HCT116 (cell line): ENCODE measurements around the gene MPZ.
"Not testable (repeated sequence)": the region's sequence is repeated elsewhere in the genome, so short reads cannot be mapped to it uniquely, and the experiment has no call there.

ENCODE experiments used
- ELF1 ChIP-seq: IDR thresholded peaks from 2 replicates; pipeline ENCODE4 v1.6.1; 2012; ENCODE audit warnings: low read depth, borderline replicate concordance
- TF ChIP-seq, protein P1 (sequence below), 3 experiments: fragments of 200-600 bp in 1 of 3; sonication (generic) in 1 of 3; IDR thresholded peaks in 2 of 3; conservative IDR thresholded peaks in 1 of 3; 2 replicates each; pipeline ENCODE4 v1.5.1; 2012 to 2017; ENCODE audit warnings: low read depth in 2 of 3, low read length in 2 of 3, antibody characterized with exemption in 1 of 3, borderline replicate concordance in 1 of 3, control low read depth in 1 of 3, mild to moderate bottlenecking in 1 of 3, mixed read lengths in 1 of 3, mixed run types in 1 of 3, moderate library complexity in 1 of 3; ENCODE audit not compliant: insufficient read depth in 1 of 3

GRCh38 chr1:161255955-161256520 lies 53.7 kb downstream of the MPZ start:
- TF ChIP-seq ELF1: not testable (repeated sequence)
- TF ChIP-seq, protein P1, sequence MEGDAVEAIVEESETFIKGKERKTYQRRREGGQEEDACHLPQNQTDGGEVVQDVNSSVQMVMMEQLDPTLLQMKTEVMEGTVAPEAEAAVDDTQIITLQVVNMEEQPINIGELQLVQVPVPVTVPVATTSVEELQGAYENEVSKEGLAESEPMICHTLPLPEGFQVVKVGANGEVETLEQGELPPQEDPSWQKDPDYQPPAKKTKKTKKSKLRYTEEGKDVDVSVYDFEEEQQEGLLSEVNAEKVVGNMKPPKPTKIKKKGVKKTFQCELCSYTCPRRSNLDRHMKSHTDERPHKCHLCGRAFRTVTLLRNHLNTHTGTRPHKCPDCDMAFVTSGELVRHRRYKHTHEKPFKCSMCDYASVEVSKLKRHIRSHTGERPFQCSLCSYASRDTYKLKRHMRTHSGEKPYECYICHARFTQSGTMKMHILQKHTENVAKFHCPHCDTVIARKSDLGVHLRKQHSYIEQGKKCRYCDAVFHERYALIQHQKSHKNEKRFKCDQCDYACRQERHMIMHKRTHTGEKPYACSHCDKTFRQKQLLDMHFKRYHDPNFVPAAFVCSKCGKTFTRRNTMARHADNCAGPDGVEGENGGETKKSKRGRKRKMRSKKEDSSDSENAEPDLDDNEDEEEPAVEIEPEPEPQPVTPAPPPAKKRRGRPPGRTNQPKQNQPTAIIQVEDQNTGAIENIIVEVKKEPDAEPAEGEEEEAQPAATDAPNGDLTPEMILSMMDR (IDR thresholded peaks at IDR 0.05 in 2 of 3, conservative IDR thresholded peaks at IDR 0.05 in 1 of 3; ENCODE audit: borderline replicate concordance in 1 of 3, insufficient read depth in 1 of 3, low read depth in 2 of 3, low read length in 2 of 3): not testable (repeated sequence)
